Measurements from ENCODE around the gene SMG1. TPM values are rescaled to one million over a fixed set of nuclear protein-coding genes. Genes with fewer than 3 reads are reported as not detected.

SMG1 gene
- total and polyA plus RNA-seq, 2 of the 13 experiments (the other 11 are each of a cell fraction or from before 2014, with no cell fraction given) = 48.7 to 53.7 TPM

GRCh38 chr16:18932243-18932987, 6.2 kb upstream of the SMG1 start (continued):
- TF ChIP-seq, protein P1, sequence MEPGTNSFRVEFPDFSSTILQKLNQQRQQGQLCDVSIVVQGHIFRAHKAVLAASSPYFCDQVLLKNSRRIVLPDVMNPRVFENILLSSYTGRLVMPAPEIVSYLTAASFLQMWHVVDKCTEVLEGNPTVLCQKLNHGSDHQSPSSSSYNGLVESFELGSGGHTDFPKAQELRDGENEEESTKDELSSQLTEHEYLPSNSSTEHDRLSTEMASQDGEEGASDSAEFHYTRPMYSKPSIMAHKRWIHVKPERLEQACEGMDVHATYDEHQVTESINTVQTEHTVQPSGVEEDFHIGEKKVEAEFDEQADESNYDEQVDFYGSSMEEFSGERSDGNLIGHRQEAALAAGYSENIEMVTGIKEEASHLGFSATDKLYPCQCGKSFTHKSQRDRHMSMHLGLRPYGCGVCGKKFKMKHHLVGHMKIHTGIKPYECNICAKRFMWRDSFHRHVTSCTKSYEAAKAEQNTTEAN (CRISPR knock-in tag; conservative IDR thresholded peaks at IDR 0.05) = 0 out of 2 replicates have a peak, but pooled peaks have one; percentile 24
- TF ChIP-seq ZNF260 (CRISPR knock-in tag; IDR thresholded peaks at IDR 0.05; ENCODE audit: borderline replicate concordance, low read depth) (no peak), ZBTB44 (CRISPR knock-in tag; IDR thresholded peaks at IDR 0.05) (no peak), ZNF790 (CRISPR knock-in tag; IDR thresholded peaks at IDR 0.05; ENCODE audit: borderline replicate concordance) (no peak), MYC (CRISPR knock-in tag; IDR thresholded peaks at IDR 0.05; ENCODE audit: borderline replicate concordance) (no peak), ZFYVE20 (CRISPR knock-in tag; IDR thresholded peaks at IDR 0.05; ENCODE audit: borderline replicate concordance, low read depth) (no peak), ZNF570 (CRISPR knock-in tag; IDR thresholded peaks at IDR 0.05; ENCODE audit: borderline replicate concordance) (no peak), RAD21 (CRISPR knock-in tag; IDR thresholded peaks at IDR 0.05) (no peak), ZNF263 (CRISPR knock-in tag; IDR thresholded peaks at IDR 0.05) (no peak), ZHX1 (CRISPR knock-in tag; IDR thresholded peaks at IDR 0.05; ENCODE audit: low read depth) (no peak), ZNF205 (CRISPR knock-in tag; IDR thresholded peaks at IDR 0.05) (0 out of 2 replicates have a peak, but pooled peaks have one; percentile 87), MNT (IDR thresholded peaks at IDR 0.05) (no peak), KAT8 (CRISPR knock-in tag; IDR thresholded peaks at IDR 0.05) (peak; percentile 52; the same call in 1 of the 2 replicates), ELF1 (CRISPR knock-in tag; IDR thresholded peaks at IDR 0.05) (no peak), ELK4 (CRISPR knock-in tag; IDR thresholded peaks at IDR 0.05; ENCODE audit: borderline replicate concordance) (no peak), ZNF709 (CRISPR knock-in tag; IDR thresholded peaks at IDR 0.05) (no peak), CBFB (CRISPR knock-in tag; IDR thresholded peaks at IDR 0.05) (no peak)
